ENCODE results near the gene PARD3. TPM values are rescaled to one million over a fixed set of nuclear protein-coding genes. Genes with fewer than 3 reads are reported as not detected.

The PARD3 gene
- total RNA-seq, 1 experiment from 2014 or later: 46.3 TPM

DNA sequence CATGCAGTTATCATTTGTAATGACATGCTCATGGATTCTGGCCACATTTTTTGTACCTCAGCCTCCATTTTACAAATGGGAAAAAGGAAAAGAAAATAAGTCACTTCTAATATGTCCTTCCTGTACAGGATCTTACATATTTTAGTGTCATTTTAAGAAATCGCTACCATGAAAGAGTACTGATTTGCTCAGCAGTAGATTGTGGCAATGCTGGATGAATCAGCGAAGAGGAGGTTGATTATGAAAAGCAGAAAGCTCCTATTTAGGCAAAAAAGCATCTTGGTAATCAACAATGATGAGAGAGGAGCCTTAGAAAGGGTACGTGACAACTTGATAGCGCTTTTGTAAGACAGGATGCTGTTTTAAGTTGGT is 522.9 kb downstream of the PARD3 start:
- H4K20me1 ChIP-seq (ENCODE audit: insufficient read depth): no peaks in the 10 kb centered on the region
- no peaks in the 10 kb centered on the region for H3K79me2 ChIP-seq (ENCODE audit: insufficient read depth, low read length)
- ChIA-PET CTCF (no interaction called here), RAD21 (ENCODE audit: low non-redundant PET in 1 of 2, low total read pairs in 2 of 2, uncharacterized antibody in 2 of 2, unreplicated experiment in 2 of 2) (no interaction called here), POLR2A (no interaction called here)
- no peak overlapping the region for H3K9ac ChIP-seq (ENCODE audit: low read length)
- H3K9me3 ChIP-seq (ENCODE audit: control insufficient read depth in 1 of 2, insufficient read depth in 1 of 2, low read depth in 1 of 2, low read length in 2 of 2): no peaks in the 10 kb centered on the region
- DNase-seq (ENCODE audit: low read depth, low spot score) (no peak), ATAC-seq (no peak)
- BruUV-seq (replicated peaks): no TSS peak
- H3K4me2 ChIP-seq (ENCODE audit: low read length): no peak overlapping the region
- intact Hi-C loops (cut with micrococcal nuclease): no loop called here
- TF ChIP-seq REST (IDR thresholded peaks at IDR 0.05; ENCODE audit: low read depth): no peak
- TF ChIP-seq, protein P1, sequence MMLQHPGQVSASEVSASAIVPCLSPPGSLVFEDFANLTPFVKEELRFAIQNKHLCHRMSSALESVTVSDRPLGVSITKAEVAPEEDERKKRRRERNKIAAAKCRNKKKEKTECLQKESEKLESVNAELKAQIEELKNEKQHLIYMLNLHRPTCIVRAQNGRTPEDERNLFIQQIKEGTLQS (IDR thresholded peaks at IDR 0.05): no peak
- no peak for TF ChIP-seq TCF7L2 (IDR thresholded peaks at IDR 0.05; ENCODE audit: borderline replicate concordance, extremely low read depth, insufficient read depth, insufficient read length)
- no peak for TF ChIP-seq ZFX (IDR thresholded peaks at IDR 0.05)
- TF ChIP-seq SIN3A (IDR thresholded peaks at IDR 0.05; ENCODE audit: low read depth): no peak
- TF ChIP-seq RAD21 (IDR thresholded peaks at IDR 0.05; ENCODE audit: low read depth): no peak
- no peaks in the 10 kb centered on the region for H3K27me3 ChIP-seq (ENCODE audit: insufficient read depth, low read length)
- H3K4me3 ChIP-seq (replicated peaks in 1 of 2; ENCODE audit: low read depth in 1 of 2, low read length in 2 of 2): no peak overlapping the region
- peaks cover 8 to 14% of the 10 kb centered on the region in 2 experiments for H3K4me1 ChIP-seq (ENCODE audit: control insufficient read depth in 1 of 2, insufficient read depth in 2 of 2, low read length in 2 of 2)
- H2AFZ ChIP-seq (ENCODE audit: low read depth, low read length, poor library complexity, severe bottlenecking): no peak overlapping the region
- no peak overlapping the region for H3K27ac ChIP-seq (ENCODE audit: low read depth, low read length)
- H3K36me3 ChIP-seq (ENCODE audit: control insufficient read depth in 1 of 2, insufficient read depth in 2 of 2, low read length in 2 of 2): no peaks in the 10 kb centered on the region
- H3K9me2 ChIP-seq (ENCODE audit: insufficient read depth): no peaks in the 10 kb centered on the region

Measured in HCT116 (cell line).